Measurements from ENCODE around the gene ELMO2.

The ELMO2 gene

GRCh38 chr20:46406200-46406985 lies at the start of gene ELMO2:
Gene ELMO2 (minus strand): TSS chr20:46406615. CDS start chr20:46394482, 12,133 bp downstream.
- TF ChIP-seq CTCF (IDR thresholded peaks at IDR 0.05) (no peak), ZFX (IDR thresholded peaks at IDR 0.05; ENCODE audit: borderline replicate concordance) (no peak)
- H3K27ac ChIP-seq = peak within 1 kb of the TSS; percentile 72

- H3K27ac ChIP-seq = no peak overlapping the region
- no peak for TF ChIP-seq ZFX (IDR thresholded peaks at IDR 0.05; ENCODE audit: borderline replicate concordance)
- TF ChIP-seq CTCF (IDR thresholded peaks at IDR 0.05) = no peak
Measured at GRCh38 chr20:46455729-46456128, 49.3 kb upstream of the ELMO2 start.

GRCh38 chr20:46446851-46447250 lies 40.4 kb upstream of the ELMO2 start:
- TF ChIP-seq CTCF (IDR thresholded peaks at IDR 0.05) (no peak), ZFX (IDR thresholded peaks at IDR 0.05; ENCODE audit: borderline replicate concordance) (no peak)
- H3K27ac ChIP-seq = no peak overlapping the region

- TF ChIP-seq CTCF (IDR thresholded peaks at IDR 0.05) = no peak
- TF ChIP-seq ZFX (IDR thresholded peaks at IDR 0.05; ENCODE audit: borderline replicate concordance) = no peak
- H3K27ac ChIP-seq = no peak overlapping the region
Measured at GRCh38 chr20:46439837-46440236, 33.4 kb upstream of the ELMO2 start.

GRCh38 chr20:46438156-46438750 lies 31.8 kb upstream of the ELMO2 start:
- TF ChIP-seq ZFX (IDR thresholded peaks at IDR 0.05; ENCODE audit: borderline replicate concordance) (no peak), CTCF (IDR thresholded peaks at IDR 0.05) (peak; percentile 50)
- no peak overlapping the region for H3K27ac ChIP-seq

- no peak overlapping the region for H3K27ac ChIP-seq
- TF ChIP-seq CTCF (IDR thresholded peaks at IDR 0.05) (no peak), ZFX (IDR thresholded peaks at IDR 0.05; ENCODE audit: borderline replicate concordance) (no peak)
Measured at GRCh38 chr20:46435146-46435545, 28.7 kb upstream of the ELMO2 start.

GRCh38 chr20:46434597-46434996 lies 28.2 kb upstream of the ELMO2 start:
- TF ChIP-seq CTCF (IDR thresholded peaks at IDR 0.05) (no peak), ZFX (IDR thresholded peaks at IDR 0.05; ENCODE audit: borderline replicate concordance) (no peak)
- H3K27ac ChIP-seq = no peak overlapping the region

Measured in 22Rv1 (cell line).